Stimulated activated CD8-positive, alpha-beta memory T cell treated with anti-CD3 and anti-CD28 coated beads, Interleukin-12 subunit alpha, Interleukin-12 subunit beta, amount 100 ng/mL, for 24 hours (primary cell): ENCODE results near the gene TSEN54.

Source experiments
- DNase-seq: peaks from one replicate; pipeline ENCODE4 v3.0.0-alpha.2; 2020; ENCODE audit errors: extremely low read depth

The TSEN54 gene

DNA sequence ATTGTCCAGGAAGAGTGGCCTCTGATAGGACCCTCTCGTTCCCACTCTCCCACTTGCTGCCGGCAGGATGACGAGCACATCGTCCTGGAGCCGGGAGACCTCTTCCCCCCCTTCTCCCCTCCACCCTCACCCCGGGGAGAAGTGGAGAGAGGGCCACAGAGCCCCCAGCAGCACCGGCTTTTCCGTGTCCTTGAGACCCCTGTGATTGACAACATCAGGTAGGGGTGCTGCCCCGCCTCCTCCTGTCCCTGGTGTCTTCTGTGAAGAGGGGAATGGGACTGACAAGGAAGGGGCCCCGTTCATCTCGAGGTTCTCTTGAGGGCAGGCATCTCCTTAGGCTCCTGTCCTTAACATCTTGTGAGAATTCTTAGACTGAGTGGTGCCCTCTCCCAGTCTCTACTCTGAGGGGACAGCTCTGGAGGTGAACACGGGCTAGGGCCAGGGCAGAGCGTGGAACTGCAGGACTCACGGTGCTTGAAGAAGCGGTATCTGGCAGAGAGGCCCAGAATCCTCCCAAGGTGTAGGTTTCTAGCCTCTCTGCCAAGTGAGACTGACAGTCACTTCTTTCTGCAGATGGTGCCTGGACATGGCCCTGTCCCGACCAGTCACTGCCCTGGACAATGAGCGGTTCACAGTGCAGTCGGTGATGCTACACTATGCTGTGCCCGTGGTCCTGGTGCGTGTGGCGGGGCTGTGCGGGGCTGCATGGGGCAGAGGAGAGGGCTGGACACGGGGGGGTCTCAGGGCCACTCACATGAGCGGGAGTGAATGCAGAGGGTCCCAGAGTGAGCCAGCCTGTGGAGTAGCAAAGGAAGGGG lies 27.4 kb upstream of the TSEN54 start:
- DNase-seq = no peak

DNA sequence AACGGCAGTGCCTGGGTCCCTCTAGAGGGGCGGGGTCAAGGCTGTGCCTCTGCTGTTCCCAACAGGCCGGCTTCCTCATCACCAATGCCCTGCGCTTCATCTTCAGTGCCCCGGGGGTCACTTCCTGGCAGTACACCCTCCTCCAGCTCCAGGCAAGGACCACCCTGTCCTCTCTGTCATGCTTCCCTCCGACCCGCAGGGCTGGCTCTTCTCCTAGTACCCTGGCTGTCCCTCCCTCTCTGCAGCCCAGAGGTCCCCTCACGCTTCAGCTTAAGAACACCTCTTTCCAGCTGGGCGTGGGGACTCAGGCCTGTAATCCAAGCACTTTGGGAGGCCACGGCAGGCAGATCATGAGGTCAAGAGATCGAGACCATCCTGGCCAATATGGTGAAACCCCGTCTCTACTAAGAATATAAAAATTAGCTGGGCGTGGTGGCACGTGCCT lies 26.8 kb upstream of the TSEN54 start:
- DNase-seq = no peak

DNA sequence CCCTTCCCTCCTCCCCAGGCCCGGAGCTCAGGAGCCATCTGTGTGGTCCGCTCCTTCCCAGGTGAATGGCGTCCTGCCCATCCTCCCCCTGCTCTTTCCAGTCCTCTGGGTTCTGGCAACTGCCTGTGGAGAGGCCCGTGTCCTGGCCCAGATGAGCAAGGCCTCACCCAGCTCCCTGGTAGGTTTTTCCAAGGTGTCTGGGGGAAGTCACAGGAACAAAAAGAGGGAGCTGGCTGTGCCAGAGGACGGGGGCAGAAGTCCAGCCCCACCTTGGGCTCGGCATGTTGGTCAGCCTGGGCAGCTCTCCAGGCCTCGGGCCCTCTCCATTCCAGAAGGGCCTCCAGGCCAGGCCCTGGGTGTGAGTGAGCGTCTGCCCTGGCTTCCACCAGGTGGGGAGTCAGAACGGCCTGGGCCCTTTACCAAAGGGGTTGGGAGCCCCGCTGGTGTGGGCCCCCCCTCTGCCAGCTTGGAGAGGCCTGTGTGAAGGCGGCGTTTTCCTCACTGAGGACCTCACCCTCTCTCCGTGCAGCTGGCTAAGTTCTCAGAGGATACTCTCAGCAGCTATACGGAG lies 26.1 kb upstream of the TSEN54 start:
- DNase-seq = no peak

DNA sequence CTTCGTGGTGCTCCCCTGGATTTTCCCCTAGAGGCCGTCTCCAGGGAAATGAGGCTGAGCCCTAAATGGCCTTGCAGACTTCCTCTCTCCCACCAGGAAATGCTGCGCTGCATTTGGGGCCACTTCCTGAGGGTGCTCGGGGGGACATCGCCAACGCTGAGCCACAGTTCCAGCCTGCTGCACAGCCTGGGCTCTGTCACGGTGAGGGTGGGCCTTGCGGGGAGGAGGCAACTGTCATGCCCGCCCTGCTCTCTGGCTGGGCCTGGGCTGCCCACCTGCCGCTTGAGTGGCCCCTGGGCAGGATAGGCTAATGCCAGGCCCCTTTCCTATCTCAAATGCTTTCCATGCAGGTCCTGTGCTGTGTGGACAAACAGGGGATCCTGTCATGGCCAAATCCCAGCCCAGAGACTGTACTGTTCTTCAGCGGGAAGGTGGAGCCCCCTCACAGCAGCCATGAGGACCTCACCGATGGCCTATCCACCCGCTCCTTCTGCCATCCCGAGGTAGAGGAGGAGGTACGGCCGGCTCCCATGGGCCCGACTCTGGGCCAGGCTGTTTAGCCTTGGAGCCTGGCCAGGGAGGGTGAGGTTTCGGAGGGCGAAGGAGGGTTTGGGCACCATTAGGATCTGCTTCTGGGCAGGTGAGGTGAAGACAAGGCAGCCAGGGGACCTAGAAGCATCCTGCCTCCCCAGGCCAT lies 25.2 kb upstream of the TSEN54 start:
- DNase-seq = no peak

DNA sequence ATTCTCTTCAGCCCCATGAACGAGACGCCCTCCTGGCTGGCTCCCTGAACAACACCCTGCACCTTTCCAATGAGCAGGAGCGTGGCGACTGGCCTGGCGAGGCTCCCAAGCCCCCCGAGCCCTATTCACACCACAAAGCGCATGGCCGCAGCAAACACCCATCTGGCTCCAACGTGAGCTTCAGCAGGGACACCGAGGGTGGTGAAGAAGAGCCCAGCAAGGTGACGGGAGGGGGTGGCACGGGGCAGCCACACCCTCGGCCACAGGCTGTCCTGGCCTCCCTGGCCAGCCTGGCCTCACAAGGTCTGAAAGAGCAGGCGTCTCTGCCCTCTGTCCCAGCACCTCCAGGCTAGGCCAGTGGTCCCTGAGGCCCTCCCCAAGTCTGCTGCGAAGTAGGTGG lies 24.6 kb upstream of the TSEN54 start:
- no peak for DNase-seq

DNA sequence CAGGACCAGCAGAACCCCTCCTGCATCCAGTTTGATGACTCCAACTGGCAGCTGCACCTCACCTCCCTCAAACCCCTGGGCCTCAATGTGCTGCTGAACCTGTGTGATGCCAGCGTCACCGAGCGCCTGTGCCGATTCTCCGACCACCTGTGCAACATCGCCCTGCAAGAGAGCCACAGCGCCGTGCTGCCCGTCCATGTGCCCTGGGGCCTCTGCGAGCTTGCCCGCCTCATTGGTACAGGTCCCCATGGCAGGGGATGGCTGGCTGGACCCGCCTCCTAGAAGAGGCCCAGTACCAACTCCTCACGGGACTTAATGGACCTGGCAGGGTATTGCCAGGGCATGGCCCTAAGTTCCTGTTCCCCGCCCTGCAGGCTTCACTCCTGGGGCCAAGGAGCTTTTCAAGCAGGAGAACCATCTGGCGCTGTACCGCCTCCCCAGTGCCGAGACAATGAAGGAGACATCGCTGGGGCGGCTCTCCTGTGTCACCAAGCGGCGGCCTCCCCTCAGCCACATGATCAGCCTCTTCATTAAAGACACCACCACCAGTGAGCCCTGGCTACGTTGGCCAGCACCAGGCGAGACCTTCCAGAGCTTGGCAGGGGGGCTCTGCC lies 23.7 kb upstream of the TSEN54 start:
- no peak for DNase-seq

DNA sequence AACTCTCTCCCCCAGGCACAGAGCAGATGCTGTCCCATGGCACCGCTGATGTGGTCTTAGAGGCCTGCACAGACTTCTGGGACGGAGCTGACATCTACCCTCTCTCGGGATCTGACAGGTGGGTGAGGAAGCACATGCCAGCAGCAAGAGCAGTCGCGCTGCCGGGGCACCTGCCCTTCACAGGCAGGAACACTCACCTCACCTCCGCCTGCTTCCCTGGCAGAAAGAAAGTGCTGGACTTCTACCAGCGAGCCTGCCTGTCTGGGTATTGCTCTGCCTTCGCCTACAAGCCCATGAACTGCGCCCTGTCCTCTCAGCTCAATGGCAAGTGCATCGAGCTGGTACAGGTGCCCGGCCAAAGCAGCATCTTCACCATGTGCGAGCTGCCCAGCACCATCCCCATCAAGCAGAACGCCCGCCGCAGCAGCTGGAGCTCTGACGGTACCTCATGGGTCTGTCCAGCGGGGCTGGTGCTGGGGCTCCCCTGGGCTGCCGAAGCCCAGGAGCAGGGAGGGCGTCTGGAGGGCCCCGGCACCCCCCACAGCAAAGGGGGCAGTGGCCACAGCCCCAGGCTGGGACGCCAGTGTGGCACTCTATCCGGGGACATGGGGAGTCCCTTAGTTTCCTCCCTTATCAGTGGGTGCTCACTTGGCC lies 22.7 kb upstream of the TSEN54 start:
- DNase-seq = no peak

DNA sequence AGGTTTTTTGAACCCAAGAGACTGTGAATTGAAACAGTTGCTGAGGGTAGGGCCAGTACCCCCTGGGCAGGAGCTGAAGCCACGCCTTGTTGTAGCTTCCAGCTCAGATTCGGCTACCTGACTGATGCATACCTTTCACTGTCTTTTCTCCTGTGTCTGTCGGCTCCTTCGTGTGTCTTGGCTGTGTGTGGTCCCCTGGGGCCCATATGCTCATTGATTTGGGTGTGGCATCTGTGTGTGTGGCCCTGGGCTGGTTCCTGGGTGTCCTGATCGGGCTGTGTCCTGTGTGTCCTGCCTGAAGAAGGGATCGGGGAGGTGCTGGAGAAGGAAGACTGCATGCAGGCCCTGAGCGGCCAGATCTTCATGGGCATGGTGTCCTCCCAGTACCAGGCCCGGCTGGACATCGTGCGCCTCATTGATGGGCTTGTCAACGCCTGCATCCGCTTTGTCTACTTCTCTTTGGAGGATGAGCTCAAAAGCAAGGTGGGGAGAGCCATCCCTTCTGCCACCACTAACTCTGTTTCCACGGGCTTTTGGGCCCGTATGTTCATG lies 21.9 kb upstream of the TSEN54 start:
- no peak for DNase-seq

DNA sequence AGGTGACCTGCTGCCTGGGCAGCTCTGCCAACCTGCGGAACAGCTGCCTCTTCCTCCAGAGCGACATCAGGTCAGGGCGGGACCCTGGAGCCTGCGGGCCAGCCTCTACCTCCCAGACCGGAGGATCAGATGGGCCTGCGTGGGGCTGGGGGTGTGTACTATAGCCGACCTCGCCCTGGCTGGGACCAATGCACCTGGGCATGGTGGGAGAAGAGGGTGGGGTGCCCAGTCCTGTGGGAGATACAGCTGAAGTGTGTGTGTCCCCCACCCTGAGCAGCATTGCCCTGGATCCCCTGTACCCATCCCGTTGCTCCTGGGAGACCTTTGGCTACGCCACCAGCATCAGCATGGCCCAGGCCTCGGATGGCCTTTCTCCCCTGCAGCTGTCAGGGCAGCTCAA lies 20.3 kb upstream of the TSEN54 start:
- DNase-seq = no peak

DNA sequence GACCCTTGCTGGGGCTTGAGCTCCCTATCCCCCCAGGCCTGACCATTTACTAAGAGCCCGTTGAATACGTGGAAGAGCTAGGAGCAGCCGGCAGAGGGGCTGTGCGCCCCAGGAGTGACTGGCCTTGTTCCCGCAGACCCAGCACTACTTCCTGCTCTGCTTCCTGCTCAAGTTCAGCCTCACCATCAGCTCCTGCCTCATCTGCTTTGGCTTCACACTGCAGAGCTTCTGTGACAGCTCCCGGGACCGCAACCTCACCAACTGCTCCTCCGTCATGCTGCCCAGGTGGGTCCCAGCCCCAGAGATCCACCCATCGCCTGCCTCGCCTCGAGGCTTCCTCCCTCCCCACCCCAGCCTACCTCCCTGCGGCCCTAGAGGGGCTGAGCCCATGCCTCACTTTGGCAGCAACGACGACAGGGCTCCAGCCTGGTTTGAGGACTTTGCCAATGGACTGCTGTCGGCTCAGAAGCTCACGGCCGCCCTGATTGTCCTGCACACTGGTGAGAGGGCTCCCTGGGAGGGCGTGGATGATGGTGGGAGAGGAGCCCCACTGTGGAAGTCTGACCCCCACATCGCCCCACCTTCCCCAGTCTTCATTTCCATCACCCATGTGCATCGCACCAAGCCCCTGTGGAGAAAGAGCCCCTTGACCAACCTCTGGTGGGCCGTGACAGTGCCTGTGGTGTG lies 18.1 kb upstream of the TSEN54 start:
- DNase-seq = no peak

DNA sequence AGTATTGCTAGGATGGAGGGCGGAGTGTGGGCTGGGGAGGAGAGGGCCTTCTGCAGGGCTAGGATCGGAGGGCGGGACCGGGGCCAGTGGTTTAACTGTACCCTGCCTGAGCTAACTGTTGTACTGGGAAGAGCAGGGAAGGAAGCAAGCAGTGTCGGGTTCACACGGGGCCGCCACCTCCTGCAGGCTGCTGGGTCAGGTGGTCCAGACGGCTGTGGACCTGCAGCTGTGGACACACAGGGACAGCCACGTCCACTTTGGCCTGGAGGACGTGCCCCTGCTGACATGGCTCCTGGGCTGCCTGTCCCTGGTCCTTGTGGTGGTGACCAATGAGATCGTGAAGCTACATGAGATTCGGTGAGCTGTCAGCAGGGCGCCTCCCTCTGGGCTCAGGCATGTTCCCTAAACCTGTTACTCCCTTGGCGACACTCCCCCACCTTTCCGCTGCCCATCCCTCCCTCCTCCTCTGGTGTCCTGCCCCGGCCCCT lies 17.6 kb upstream of the TSEN54 start:
- no peak for DNase-seq

DNA sequence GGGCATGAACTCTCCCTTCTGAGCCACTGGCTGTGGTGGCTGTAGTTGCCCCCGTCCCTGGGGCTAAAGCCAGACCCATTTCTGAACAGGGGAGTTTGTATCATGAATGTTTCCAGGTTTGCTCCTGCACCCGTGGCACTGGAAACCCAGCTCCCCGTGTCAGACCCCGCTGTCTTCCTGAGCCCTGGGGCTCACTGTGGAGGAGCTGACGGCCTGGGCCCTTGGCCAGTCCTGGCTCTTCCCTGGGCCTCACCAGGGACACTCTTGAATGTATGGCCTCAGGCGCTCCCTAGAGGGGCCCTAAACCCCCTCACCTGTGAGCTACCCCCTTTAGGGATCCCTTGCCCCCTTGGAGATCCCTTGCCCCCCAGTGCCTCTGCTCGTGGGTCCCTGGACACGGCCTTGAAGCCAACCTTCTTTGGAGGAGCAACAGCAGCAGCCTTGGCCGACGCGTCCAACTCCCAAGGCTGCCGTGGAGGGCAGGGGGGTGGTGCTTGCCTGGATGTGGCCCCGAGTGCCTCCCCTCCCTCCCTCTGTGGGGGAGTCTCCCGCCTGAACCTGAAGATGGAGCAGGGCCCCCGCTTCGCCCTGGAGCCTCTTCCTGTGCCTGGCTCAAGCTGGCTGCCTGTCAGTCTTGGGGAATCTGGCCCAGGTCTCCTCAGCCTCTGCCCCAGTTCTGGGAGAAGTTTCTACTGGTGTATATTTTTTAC lies 16.9 kb upstream of the TSEN54 start:
- DNase-seq = no peak

DNA sequence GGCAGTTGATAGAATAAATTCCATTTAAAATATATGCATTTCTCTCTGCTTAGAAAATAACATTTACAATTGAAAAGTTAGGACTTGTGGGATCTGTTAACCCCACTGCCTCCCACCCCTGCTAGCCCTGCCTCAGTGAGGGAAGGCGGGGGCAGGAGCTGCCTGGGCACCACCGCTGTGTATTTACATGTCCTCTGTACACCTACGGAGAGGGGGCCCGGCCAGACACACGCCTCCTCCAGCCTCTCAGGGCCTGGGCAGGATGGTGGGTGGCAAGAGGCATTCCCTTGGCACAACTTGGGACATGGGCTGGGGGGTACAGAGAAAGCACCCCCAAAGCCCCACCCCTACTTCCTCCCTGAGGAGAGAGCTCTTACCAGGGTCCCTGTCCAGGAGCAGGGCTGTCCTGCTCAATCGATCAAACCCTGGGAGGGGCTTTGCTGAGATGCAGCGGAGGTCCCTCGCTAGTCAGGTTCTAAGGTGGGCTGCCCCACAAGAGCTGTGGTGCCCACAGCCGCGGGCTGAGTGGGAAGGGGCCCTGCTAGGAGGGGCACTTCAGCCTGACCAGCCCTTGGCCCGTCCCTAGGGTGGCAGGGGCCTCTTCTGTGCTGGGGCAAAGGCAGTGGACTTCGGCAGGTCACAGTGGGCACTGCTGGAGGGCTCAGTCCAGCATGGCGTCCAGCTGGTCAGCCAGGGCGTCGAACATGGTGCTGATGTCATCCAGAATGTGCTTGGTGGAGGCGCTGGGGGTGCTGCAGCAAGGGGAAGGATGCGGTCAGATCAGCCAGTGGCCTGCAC lies 15.7 kb upstream of the TSEN54 start:
- no peak for DNase-seq

DNA sequence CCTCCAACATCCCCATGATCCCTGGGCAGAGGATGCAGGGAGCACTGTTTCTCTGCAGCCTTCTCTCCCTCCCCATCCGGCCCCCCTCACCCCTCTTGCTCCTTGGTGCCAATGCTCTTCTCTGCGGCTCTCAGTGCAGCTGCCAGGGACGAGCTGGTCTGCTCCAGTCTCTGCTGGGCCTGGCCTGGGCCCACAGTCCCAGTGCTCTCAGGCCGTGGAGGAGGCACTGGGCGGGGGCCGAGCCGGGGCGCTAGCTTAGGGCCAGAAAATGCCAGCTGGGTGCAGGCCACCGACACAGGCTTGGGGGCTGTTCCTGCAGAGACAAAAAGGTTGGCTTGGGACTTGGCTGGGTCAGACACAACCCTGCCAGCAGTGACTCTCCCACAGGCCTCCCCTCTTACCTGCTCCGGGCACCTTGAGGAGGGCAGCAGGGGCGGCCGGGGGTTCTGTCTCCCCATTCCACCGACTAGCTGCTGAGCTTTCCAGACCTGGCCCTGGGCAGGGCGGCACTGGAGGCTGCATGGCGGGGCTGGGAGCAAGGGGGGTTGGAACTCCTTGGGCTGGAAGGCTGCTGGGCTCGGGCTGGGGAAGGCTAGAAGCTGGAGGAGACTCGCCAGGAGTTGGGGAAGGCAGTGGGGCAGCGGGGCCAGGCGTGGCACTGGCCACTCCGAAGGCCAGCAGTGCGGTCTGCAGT lies 14.8 kb upstream of the TSEN54 start:
- DNase-seq = no peak

DNA sequence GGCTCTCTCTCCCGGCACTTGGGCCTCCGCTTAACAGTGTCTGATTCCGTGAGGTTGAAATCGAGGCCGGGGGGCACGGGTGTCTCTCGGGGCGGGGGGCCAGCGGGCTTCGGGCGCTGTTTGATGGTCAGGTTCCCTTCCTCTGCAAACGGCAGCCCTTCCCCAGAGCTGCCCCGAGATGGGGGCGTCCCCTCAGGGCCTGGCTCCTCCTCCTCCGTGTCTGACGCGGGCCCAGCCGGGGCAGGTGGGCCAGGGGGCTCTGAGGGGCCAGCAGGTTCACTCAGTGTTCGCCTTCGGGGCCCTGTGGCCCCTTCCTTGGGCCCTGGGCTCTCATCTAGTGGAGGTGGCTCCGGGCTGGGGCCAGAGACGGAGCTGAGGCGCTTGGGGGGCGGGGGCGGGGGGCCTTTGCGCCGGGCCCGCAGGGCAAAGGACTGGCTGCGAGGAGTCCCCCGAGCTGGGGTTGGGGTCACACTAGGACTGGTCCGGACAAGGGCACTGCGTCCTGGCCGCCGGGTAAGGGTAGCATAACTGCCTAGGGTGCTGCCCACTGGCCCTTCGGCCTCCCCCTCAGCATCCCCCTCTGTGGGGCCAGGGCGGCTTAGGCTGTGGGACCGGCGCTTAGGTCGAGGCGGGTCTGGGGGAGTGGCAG lies 14.1 kb upstream of the TSEN54 start:
- no peak for DNase-seq

DNA sequence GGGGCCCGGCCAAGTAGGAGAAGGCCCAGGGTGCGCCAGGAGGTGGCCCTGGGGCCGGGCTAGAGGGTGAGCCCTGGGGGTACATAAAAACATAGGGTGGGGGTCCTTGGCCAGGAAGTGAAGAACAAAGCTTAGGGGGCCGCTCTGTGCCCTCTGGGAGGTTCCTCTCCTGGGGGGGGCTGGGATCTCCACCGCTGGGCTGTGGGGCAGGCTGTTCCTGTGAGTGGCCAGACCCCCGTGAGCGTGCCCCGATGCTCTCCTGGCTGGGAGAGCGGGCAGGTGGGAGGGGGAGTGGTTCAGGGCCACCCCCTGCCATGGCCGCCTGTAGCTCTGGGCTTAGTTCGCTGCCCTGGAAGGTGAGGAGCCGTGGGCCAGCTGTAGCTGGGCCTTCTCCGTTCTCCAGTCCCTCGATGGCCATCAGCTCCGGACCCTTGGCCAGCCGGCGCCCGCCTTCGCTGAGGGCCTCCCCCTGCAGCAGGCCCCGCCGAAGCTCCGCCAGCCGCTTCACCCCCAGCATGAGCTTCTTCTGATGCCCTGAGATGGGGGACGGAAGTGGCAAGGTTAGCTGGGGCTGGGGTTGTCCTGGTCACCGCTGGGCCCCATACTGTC lies 13.5 kb upstream of the TSEN54 start:
- no peak for DNase-seq

DNA sequence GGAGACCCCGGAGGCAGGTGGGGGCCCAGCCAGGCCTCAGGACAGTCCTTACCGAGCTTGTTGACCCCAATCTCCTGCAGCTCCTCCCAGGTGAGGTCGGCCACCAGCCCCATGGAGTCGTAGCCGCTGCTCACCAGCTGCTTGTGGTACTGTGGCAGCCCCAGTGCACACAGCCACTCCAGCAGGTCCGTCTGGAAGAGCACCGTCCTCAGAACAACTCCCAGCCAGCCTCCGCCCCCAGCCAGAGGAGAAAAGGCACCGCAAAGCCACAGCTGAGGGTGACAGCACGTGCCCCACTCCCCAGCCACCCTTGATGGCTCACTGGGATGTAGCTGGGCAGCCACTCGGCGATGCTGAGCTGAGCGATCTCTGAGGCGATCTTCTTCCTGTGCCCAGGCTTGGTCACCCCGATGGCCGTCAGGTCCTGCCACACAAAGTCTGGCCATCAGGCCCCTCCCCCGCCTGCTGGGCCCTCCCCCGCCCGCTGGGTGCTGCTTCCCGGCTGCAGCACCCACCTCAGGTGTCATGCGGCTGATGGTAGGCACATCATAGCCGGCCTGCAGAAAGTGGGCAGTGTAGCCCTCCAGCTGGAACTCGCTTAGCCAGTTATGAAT lies 12.9 kb upstream of the TSEN54 start:
- DNase-seq = no peak

DNA sequence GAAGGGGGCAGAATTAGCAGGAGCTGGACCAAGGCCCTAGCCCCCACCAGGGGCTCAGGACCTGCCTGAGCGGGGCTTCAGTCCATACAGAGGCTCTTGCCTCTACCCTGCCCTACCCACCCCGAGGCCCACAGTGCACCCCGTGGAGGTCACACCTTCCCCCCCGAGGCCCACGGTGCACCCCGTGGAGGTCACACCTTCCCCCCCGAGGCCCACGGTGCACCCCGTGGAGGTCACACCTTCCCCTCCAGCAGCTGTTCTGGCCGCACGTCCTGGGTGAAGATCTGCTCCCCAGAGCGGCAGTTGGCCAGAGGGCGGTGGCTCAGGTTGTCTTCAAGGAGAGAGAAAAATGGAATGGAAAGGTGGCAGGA lies 12.4 kb upstream of the TSEN54 start:
- no peak for DNase-seq
